Activated naive CD4-positive, alpha-beta T cell treated with anti-CD3 and anti-CD28 coated beads, Interleukin-2, amount 10 ng/mL, durations not matched to agents 5 hours and 36 hours (primary cell): ENCODE data around the gene BOD1L2. TPM values are rescaled to one million over a fixed set of nuclear protein-coding genes. Genes with fewer than 3 reads are reported as not detected.

ENCODE experiments used
- total RNA-seq, 2 experiments: library from RNA; stranded (reverse); gene quantifications; one replicate each; pipeline ENCODE4 v1.2.3, GENCODE V29; 2021

BOD1L2 gene
- total RNA-seq = not detected

GRCh38 chr18:57146956-57147636, at the start of gene BOD1L2:
Gene BOD1L2 (plus strand): TSS chr18:57147087. CDS start chr18:57147313, 226 bp downstream.

Other genes starting within 250 kb of the BOD1L2 start
- not detected for gene ST8SIA3, start 205.5 kb downstream of the BOD1L2 start, total RNA-seq